SK-N-SH treated with all-trans-retinoic acid at 6 μM for 48 hours (cell line): Measurements from ENCODE around the gene SFT2D3.

ENCODE experiments used
- ATAC-seq: fragments of 200-7000 bp; cut with Tn5 transposase; 3 replicates; pipeline ENCODE4 v1.9.1; 2020; ENCODE audit warnings: mild to moderate bottlenecking, moderate library complexity
- ARNTL ChIP-seq: fragments of 450-650 bp; formaldehyde crosslinking; IDR thresholded peaks from 2 replicates; pipeline ENCODE4 v1.5.0; 2020; ENCODE audit warnings: low read depth, mild to moderate bottlenecking, moderate library complexity, borderline replicate concordance
- BACH2 ChIP-seq: fragments of 250-450 bp; sonication (Bioruptor Pico); IDR thresholded peaks from 2 replicates; pipeline ENCODE4 v1.9.0; 2021; ENCODE audit warnings: mild to moderate bottlenecking, borderline replicate concordance
- CREB5 ChIP-seq: fragments of 250-450 bp; sonication (Bioruptor Pico); IDR thresholded peaks from 2 replicates; pipeline ENCODE4 v1.5.1; 2020; ENCODE audit warnings: low read depth, mild to moderate bottlenecking, moderate library complexity
- CSDC2 ChIP-seq: fragments of 250-450 bp; sonication (Bioruptor Pico); IDR thresholded peaks from 2 replicates; pipeline ENCODE4 v1.5.0; 2020; ENCODE audit warnings: mild to moderate bottlenecking, moderate library complexity
- ESRRG ChIP-seq: fragments of 250-450 bp; sonication (Bioruptor Pico); IDR thresholded peaks from 2 replicates; pipeline ENCODE4 v1.6.1; 2021; ENCODE audit warnings: mild to moderate bottlenecking
- GLIS3 ChIP-seq: fragments of 250-450 bp; sonication (Bioruptor Pico); IDR thresholded peaks from 2 replicates; pipeline ENCODE4 v1.5.0; 2020; ENCODE audit warnings: mild to moderate bottlenecking, moderate library complexity
- ISL1 ChIP-seq: fragments of 250-450 bp; sonication (Bioruptor Pico); IDR thresholded peaks from 2 replicates; pipeline ENCODE4 v2.1.2; 2022; ENCODE audit warnings: mild to moderate bottlenecking, moderate library complexity
- OSR1 ChIP-seq: fragments of 250-450 bp; sonication (Bioruptor Pico); IDR thresholded peaks from 2 replicates; pipeline ENCODE4 v1.8.0; 2022; ENCODE audit warnings: moderate library complexity, mild to moderate bottlenecking, inconsistent platforms
- PATZ1 ChIP-seq: fragments of 250-450 bp; sonication (Bioruptor Pico); IDR thresholded peaks from 2 replicates; pipeline ENCODE4 v1.8.0; 2020; ENCODE audit warnings: mild to moderate bottlenecking, moderate library complexity, borderline replicate concordance
- POU6F1 ChIP-seq: fragments of 250-450 bp; sonication (Bioruptor Pico); IDR thresholded peaks from 2 replicates; pipeline ENCODE4 v1.8.0; 2021; ENCODE audit warnings: low read depth, mild to moderate bottlenecking, moderate library complexity, borderline replicate concordance
- PPARA ChIP-seq: fragments of 250-450 bp; sonication (Bioruptor Pico); IDR thresholded peaks from 2 replicates; pipeline ENCODE4 v1.5.0; 2020; ENCODE audit warnings: mild to moderate bottlenecking, borderline replicate concordance
- RARB ChIP-seq: fragments of 250-450 bp; sonication (Bioruptor Pico); IDR thresholded peaks from 2 replicates; pipeline ENCODE4 v1.8.0; 2021; ENCODE audit warnings: mild to moderate bottlenecking, moderate library complexity
- SNAI2 ChIP-seq: fragments of 250-450 bp; sonication (Bioruptor Pico); IDR thresholded peaks from 2 replicates; pipeline ENCODE4 v1.5.0; 2020; ENCODE audit warnings: mild to moderate bottlenecking, moderate library complexity
- TCF4 ChIP-seq: fragments of 250-450 bp; sonication (Bioruptor Pico); IDR thresholded peaks from 2 replicates; pipeline ENCODE4 v1.8.0; 2021; ENCODE audit warnings: mild to moderate bottlenecking, moderate library complexity, borderline replicate concordance
- TOX ChIP-seq: fragments of 250-450 bp; sonication (Bioruptor Pico); IDR thresholded peaks from 2 replicates; pipeline ENCODE4 v1.8.0; 2021; ENCODE audit warnings: mild to moderate bottlenecking, moderate library complexity, borderline replicate concordance
- ZC3H10 ChIP-seq: fragments of 250-450 bp; sonication (Bioruptor Pico); IDR thresholded peaks from 2 replicates; pipeline ENCODE4 v1.5.1; 2021; ENCODE audit warnings: mild to moderate bottlenecking, moderate library complexity
- ZFP3 ChIP-seq: fragments of 250-450 bp; sonication (Bioruptor Pico); IDR thresholded peaks from 2 replicates; pipeline ENCODE4 v1.5.0; 2020; ENCODE audit warnings: mild to moderate bottlenecking, moderate library complexity
- ZFP30 ChIP-seq: fragments of 450-650 bp; formaldehyde crosslinking; IDR thresholded peaks from 2 replicates; pipeline ENCODE4 v1.5.0; 2022; ENCODE audit warnings: mild to moderate bottlenecking, moderate library complexity
- ZNF565 ChIP-seq: fragments of 450-650 bp; formaldehyde crosslinking; conservative IDR thresholded peaks from 2 replicates; pipeline ENCODE4 v1.5.0; 2020; ENCODE audit warnings: low read depth, mild to moderate bottlenecking, moderate library complexity
- ZNF8 ChIP-seq: fragments of 450-650 bp; formaldehyde crosslinking; IDR thresholded peaks from 2 replicates; pipeline ENCODE4 v1.5.0; 2020; ENCODE audit warnings: mild to moderate bottlenecking, moderate library complexity
- TF ChIP-seq, protein P1 (sequence below): fragments of 250-450 bp; sonication (Bioruptor Pico); IDR thresholded peaks from 2 replicates; pipeline ENCODE4 v1.5.0; 2020; ENCODE audit warnings: mild to moderate bottlenecking, moderate library complexity

The SFT2D3 gene

DNA sequence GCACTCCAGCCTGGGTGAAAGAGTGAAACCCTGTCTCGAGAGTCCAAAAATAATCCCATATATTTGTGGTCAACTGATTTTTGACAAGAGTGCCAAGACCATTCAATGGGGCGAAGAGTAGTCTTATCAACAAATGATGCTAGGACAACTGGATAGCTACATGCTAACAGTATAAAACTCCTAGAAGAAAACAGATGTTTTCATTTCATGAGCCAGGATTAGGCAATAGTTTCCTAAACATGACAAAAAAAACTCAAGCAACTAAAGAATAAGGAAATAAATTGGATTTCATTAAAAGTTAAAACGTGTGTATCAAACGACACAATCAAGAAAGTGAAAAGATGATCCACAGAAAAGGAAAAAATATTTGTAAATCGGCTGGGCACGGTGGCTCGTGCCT is 32.2 kb upstream of the SFT2D3 start (continued):
- TF ChIP-seq, protein P1, sequence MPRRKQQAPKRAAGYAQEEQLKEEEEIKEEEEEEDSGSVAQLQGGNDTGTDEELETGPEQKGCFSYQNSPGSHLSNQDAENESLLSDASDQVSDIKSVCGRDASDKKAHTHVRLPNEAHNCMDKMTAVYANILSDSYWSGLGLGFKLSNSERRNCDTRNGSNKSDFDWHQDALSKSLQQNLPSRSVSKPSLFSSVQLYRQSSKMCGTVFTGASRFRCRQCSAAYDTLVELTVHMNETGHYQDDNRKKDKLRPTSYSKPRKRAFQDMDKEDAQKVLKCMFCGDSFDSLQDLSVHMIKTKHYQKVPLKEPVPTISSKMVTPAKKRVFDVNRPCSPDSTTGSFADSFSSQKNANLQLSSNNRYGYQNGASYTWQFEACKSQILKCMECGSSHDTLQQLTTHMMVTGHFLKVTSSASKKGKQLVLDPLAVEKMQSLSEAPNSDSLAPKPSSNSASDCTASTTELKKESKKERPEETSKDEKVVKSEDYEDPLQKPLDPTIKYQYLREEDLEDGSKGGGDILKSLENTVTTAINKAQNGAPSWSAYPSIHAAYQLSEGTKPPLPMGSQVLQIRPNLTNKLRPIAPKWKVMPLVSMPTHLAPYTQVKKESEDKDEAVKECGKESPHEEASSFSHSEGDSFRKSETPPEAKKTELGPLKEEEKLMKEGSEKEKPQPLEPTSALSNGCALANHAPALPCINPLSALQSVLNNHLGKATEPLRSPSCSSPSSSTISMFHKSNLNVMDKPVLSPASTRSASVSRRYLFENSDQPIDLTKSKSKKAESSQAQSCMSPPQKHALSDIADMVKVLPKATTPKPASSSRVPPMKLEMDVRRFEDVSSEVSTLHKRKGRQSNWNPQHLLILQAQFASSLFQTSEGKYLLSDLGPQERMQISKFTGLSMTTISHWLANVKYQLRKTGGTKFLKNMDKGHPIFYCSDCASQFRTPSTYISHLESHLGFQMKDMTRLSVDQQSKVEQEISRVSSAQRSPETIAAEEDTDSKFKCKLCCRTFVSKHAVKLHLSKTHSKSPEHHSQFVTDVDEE: no peak
- no peak for TF ChIP-seq SNAI2 (CRISPR knock-in tag)
- no peak for TF ChIP-seq CSDC2
- no peak for TF ChIP-seq ESRRG (CRISPR knock-in tag)
- TF ChIP-seq ZFP30 (CRISPR knock-in tag): no peak

GRCh38 chr2:127670055-127670956 is 31.0 kb upstream of the SFT2D3 start:
- TF ChIP-seq BACH2 (CRISPR knock-in tag): no peak
- TF ChIP-seq ZC3H10 (CRISPR knock-in tag): no peak
- no peak for TF ChIP-seq ZFP30 (CRISPR knock-in tag)
- TF ChIP-seq, protein P1: no peak
- TF ChIP-seq ESRRG (CRISPR knock-in tag): no peak
- TF ChIP-seq ZFP3 (CRISPR knock-in tag): no peak
- TF ChIP-seq SNAI2 (CRISPR knock-in tag): no peak
- TF ChIP-seq TCF4 (CRISPR knock-in tag): no peak
- TF ChIP-seq RARB (CRISPR knock-in tag): no peak
- TF ChIP-seq CSDC2: no peak
- no peak for TF ChIP-seq TOX (CRISPR knock-in tag)
- TF ChIP-seq ZNF565 (CRISPR knock-in tag): no peak
- TF ChIP-seq PATZ1 (CRISPR knock-in tag): no peak
- no peak for TF ChIP-seq ARNTL (CRISPR knock-in tag)
- no peak for TF ChIP-seq PPARA
- TF ChIP-seq, all 23 proteins: peak for 0
- no peak for ATAC-seq

DNA sequence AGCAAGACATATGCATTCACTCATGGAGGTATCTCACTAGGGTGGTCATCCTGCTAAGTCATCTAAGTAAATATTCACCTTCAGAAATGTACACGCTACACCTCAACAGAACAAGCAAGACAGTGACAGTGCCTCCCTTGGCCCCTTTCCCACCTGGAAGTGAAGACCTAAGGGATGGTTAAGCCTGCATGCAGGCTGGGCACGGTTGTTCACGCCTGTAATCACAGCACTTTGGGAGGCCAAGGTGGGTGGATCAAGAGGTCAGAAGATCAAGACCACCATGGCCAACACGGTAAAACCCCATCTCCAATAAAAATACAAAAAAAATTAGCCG is 30.4 kb upstream of the SFT2D3 start:
- no peak for TF ChIP-seq TOX (CRISPR knock-in tag)
- TF ChIP-seq ZNF565 (CRISPR knock-in tag): no peak
- no peak for TF ChIP-seq ISL1 (CRISPR knock-in tag)
- TF ChIP-seq RARB (CRISPR knock-in tag): no peak
- TF ChIP-seq ZC3H10 (CRISPR knock-in tag): no peak
- no peak for TF ChIP-seq ZFP30 (CRISPR knock-in tag)
- no peak for TF ChIP-seq PPARA
- TF ChIP-seq CREB5 (CRISPR knock-in tag): no peak
- TF ChIP-seq OSR1: no peak
- TF ChIP-seq ARNTL (CRISPR knock-in tag): no peak
- no peak for TF ChIP-seq ESRRG (CRISPR knock-in tag)
- no peak for TF ChIP-seq GLIS3 (CRISPR knock-in tag)
- no peak for TF ChIP-seq BACH2 (CRISPR knock-in tag)
- no peak for TF ChIP-seq ZNF8
- no peak for TF ChIP-seq POU6F1 (CRISPR knock-in tag)
- TF ChIP-seq ZFP3 (CRISPR knock-in tag): no peak
- no peak for TF ChIP-seq TCF4 (CRISPR knock-in tag)
- no peak for TF ChIP-seq CSDC2
- TF ChIP-seq, protein P1: no peak
- ATAC-seq: no peak
